ENCODE data around the gene DUOX2.

DNA sequence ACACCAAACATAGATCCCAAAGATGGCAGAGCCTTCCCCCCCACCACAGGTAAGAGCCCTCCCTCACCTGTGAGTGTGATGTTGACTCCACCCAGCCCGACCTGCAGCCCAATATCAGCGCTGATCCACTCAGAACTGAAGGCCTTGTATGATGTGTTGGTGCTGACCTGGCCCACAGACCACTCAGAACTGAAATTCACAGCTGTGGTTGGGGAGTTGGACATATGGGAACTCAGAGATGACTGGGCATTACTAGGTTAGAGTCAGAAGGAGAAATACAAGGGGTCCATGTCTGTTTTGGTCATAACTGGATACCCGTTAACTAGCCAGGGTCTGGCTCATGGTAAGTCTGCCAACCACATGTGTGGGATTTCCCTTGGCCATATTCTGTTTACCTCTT is 7.0 kb upstream of the DUOX2 start:
- TF ChIP-seq, protein P1, sequence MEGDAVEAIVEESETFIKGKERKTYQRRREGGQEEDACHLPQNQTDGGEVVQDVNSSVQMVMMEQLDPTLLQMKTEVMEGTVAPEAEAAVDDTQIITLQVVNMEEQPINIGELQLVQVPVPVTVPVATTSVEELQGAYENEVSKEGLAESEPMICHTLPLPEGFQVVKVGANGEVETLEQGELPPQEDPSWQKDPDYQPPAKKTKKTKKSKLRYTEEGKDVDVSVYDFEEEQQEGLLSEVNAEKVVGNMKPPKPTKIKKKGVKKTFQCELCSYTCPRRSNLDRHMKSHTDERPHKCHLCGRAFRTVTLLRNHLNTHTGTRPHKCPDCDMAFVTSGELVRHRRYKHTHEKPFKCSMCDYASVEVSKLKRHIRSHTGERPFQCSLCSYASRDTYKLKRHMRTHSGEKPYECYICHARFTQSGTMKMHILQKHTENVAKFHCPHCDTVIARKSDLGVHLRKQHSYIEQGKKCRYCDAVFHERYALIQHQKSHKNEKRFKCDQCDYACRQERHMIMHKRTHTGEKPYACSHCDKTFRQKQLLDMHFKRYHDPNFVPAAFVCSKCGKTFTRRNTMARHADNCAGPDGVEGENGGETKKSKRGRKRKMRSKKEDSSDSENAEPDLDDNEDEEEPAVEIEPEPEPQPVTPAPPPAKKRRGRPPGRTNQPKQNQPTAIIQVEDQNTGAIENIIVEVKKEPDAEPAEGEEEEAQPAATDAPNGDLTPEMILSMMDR (optimal IDR thresholded peaks at IDR 0.05 in 1 of 3, IDR thresholded peaks at IDR 0.05 in 1 of 3, conservative IDR thresholded peaks at IDR 0.05 in 1 of 3; ENCODE audit: extremely low read depth in 1 of 3, insufficient read depth in 2 of 3, low read length in 3 of 3) = no peak
- TF ChIP-seq EZH2 (IDR thresholded peaks at IDR 0.05; ENCODE audit: low read length) = no peak

Data from keratinocyte (primary cell).